ENCODE data around the gene MUC21. TPM values are rescaled to one million over a fixed set of nuclear protein-coding genes. Genes with fewer than 3 reads are reported as not detected.

MUC21 gene
- total RNA-seq, 1 experiment from 2014 or later = not detected

GRCh38 chr6:30981942-30982772, 1.4 kb upstream of the MUC21 start:
- Mint-ChIP-seq H3K4me1 (ENCODE audit: insufficient read depth, unreplicated experiment) (peaks cover 25% of the 10 kb centered on the region), H3K27ac (ENCODE audit: low read depth, unreplicated experiment) (no peak overlapping the region), H3K4me3 (ENCODE audit: unreplicated experiment) (peak overlapping the region; percentile 8), H3K36me3 (ENCODE audit: insufficient read depth, unreplicated experiment) (no peaks in the 10 kb centered on the region), H3K9me3 (ENCODE audit: unreplicated experiment) (no peaks in the 10 kb centered on the region), H3K27me3 (ENCODE audit: insufficient read depth, unreplicated experiment) (no peaks in the 10 kb centered on the region)
- ChIA-PET CTCF (interaction anchor here (0.6 to 1.9 kb wide), 3 partner anchors 56 to 88 kb away, joined by 4 to 9 read pairs (median 4); no protein-coding TSS in a partner anchor), POLR2A (interaction anchor here (0.6 to 1.9 kb wide), 13 partner anchors 14 to 516 kb away, joined by 3 to 8 read pairs (median 3); no protein-coding TSS in a partner anchor)
- DNase-seq (ENCODE audit: unreplicated experiment) = peak; percentile 81
- BruUV-seq (replicated peaks) = no TSS peak
- intact Hi-C loops (cut with micrococcal nuclease) = no loop called here
- TF ChIP-seq CTCF (IDR thresholded peaks at IDR 0.05; ENCODE audit: unreplicated experiment) = no peak

GRCh38 chr6:30985490-30985889, 2.0 kb downstream of the MUC21 start:
- Mint-ChIP-seq H3K27me3 (ENCODE audit: insufficient read depth, unreplicated experiment) (no peaks in the 10 kb centered on the region), H3K4me3 (ENCODE audit: unreplicated experiment) (no peak overlapping the region), H3K27ac (ENCODE audit: low read depth, unreplicated experiment) (no peak overlapping the region), H3K9me3 (ENCODE audit: unreplicated experiment) (no peaks in the 10 kb centered on the region), H3K36me3 (ENCODE audit: insufficient read depth, unreplicated experiment) (no peaks in the 10 kb centered on the region), H3K4me1 (ENCODE audit: insufficient read depth, unreplicated experiment) (peaks cover 20% of the 10 kb centered on the region)
- ChIA-PET POLR2A (interaction anchor here (0.7 to 1.1 kb wide), 2 partner anchors 12 to 77 kb away, joined by 3 to 4 read pairs; no protein-coding TSS in a partner anchor), CTCF (no interaction called here)
- no peak for DNase-seq (ENCODE audit: unreplicated experiment)
- no peak for TF ChIP-seq CTCF (IDR thresholded peaks at IDR 0.05; ENCODE audit: unreplicated experiment)
- no TSS peak for BruUV-seq (replicated peaks)
- intact Hi-C loops (cut with micrococcal nuclease) = no loop called here

- DNase-seq (ENCODE audit: unreplicated experiment) = no peak
- BruUV-seq (replicated peaks) = no TSS peak
- H3K27me3 Mint-ChIP-seq (ENCODE audit: insufficient read depth, unreplicated experiment) = no peaks in the 10 kb centered on the region
- no peak for TF ChIP-seq CTCF (IDR thresholded peaks at IDR 0.05; ENCODE audit: unreplicated experiment)
- peaks cover 13% of the 10 kb centered on the region for H3K4me1 Mint-ChIP-seq (ENCODE audit: insufficient read depth, unreplicated experiment)
- H3K36me3 Mint-ChIP-seq (ENCODE audit: insufficient read depth, unreplicated experiment) = no peaks in the 10 kb centered on the region
- no peak overlapping the region for H3K4me3 Mint-ChIP-seq (ENCODE audit: unreplicated experiment)
- ChIA-PET CTCF (no interaction called here), POLR2A (no interaction called here)
- no peaks in the 10 kb centered on the region for H3K9me3 Mint-ChIP-seq (ENCODE audit: unreplicated experiment)
- H3K27ac Mint-ChIP-seq (ENCODE audit: low read depth, unreplicated experiment) = no peak overlapping the region
- intact Hi-C loops (cut with micrococcal nuclease) = no loop called here
Observed at GRCh38 chr6:30987304-30987703, 3.8 kb downstream of the MUC21 start.

- intact Hi-C loops (cut with micrococcal nuclease) = no loop called here
- no peak for TF ChIP-seq CTCF (IDR thresholded peaks at IDR 0.05; ENCODE audit: unreplicated experiment)
- H3K36me3 Mint-ChIP-seq (ENCODE audit: insufficient read depth, unreplicated experiment) = no peaks in the 10 kb centered on the region
- H3K4me1 Mint-ChIP-seq (ENCODE audit: insufficient read depth, unreplicated experiment) = peaks cover 4% of the 10 kb centered on the region
- no peaks in the 10 kb centered on the region for H3K9me3 Mint-ChIP-seq (ENCODE audit: unreplicated experiment)
- H3K27ac Mint-ChIP-seq (ENCODE audit: low read depth, unreplicated experiment) = no peak overlapping the region
- ChIA-PET CTCF (interaction anchor here (0.7 kb wide), 1 partner anchor 150 kb away, joined by 3 read pairs; no protein-coding TSS in a partner anchor), POLR2A (no interaction called here)
- no peak for DNase-seq (ENCODE audit: unreplicated experiment)
- H3K4me3 Mint-ChIP-seq (ENCODE audit: unreplicated experiment) = no peak overlapping the region
- BruUV-seq (replicated peaks) = no TSS peak
- H3K27me3 Mint-ChIP-seq (ENCODE audit: insufficient read depth, unreplicated experiment) = no peaks in the 10 kb centered on the region
Observed at GRCh38 chr6:30988209-30988825, 4.8 kb downstream of the MUC21 start.

All from MCF 10A (cell line).